ENCODE results near the gene TMPRSS3. TPM values are rescaled to one million over a fixed set of nuclear protein-coding genes. Genes with fewer than 3 reads are reported as not detected.

Gene TMPRSS3
- polyA plus RNA-seq, 1 of the 3 experiments (the other 2 are of a cell fraction): not detected

DNA sequence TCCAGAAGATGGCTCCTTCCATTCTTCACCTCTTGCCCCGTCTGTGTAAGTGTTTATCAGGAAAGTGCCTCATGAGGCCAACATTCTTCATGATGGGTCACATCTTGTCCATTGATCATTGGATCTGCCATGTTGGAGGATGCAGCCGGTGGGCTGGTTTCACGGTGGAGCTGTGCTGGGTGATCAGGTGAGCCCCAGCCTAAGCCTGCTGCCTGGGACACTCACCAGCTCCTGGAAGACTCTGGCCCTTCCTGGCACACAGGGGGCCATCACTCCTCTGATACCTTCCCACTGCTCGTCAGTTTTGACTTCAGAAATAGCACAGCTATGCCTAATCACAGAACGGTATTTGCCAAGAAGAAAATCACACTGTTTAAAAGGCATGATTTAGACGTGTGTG, 46.1 kb upstream of the TMPRSS3 start:
- H3K4me1 ChIP-seq (ENCODE audit: control insufficient read depth in 1 of 2, insufficient read depth in 2 of 2, low read depth in 1 of 2, low read length in 1 of 2): no peaks in the 10 kb centered on the region; a peak in 1 of 4 replicates
- H3K79me2 ChIP-seq (ENCODE audit: insufficient read depth): no peaks in the 10 kb centered on the region
- H3K9me2 ChIP-seq: no peaks in the 10 kb centered on the region
- H3K9me3 ChIP-seq: no peaks in the 10 kb centered on the region
- H3K27me3 ChIP-seq (ENCODE audit: insufficient read depth): no peaks in the 10 kb centered on the region
- no peak overlapping the region for H2AFZ ChIP-seq (ENCODE audit: low read depth)
- no peak overlapping the region for H3K4me3 ChIP-seq (ENCODE audit: low read depth in 2 of 2, low read length in 1 of 2)
- no peaks in the 10 kb centered on the region for H3K36me3 ChIP-seq (replicated peaks in 1 of 2; ENCODE audit: control insufficient read depth in 1 of 2, insufficient read depth in 2 of 2, low read length in 1 of 2)
- POLR2A ChIA-PET: no interaction called here
- H3K27ac ChIP-seq (ENCODE audit: low read depth in 2 of 2, low read length in 1 of 2): no peak overlapping the region
- 17% methylated on average over 4 of the region's 6 CpGs for WGBS (ENCODE audit: low lambda C conversion rate)
- CTCF ChIA-PET: interaction anchor here (1.2 to 1.8 kb wide), 2 partner anchors 132 to 324 kb away, joined by 3 to 5 read pairs; no protein-coding TSS in a partner anchor
- TF ChIP-seq ELF1 (IDR thresholded peaks at IDR 0.05): no peak
- no peak for TF ChIP-seq NFIC (IDR thresholded peaks at IDR 0.05; ENCODE audit: borderline replicate concordance)
- TF ChIP-seq NRF1 (IDR thresholded peaks at IDR 0.05; ENCODE audit: low read depth, low read length): no peak
- no peak for TF ChIP-seq JUND (IDR thresholded peaks at IDR 0.05)
- TF ChIP-seq TCF12 (IDR thresholded peaks at IDR 0.05): no peak
- TF ChIP-seq RAD21 (IDR thresholded peaks at IDR 0.05; ENCODE audit: low read length): no peak
- no peak for TF ChIP-seq MEF2A (IDR thresholded peaks at IDR 0.05; ENCODE audit: borderline replicate concordance, low read depth)
- no peak for TF ChIP-seq EP300 (IDR thresholded peaks at IDR 0.05; ENCODE audit: borderline replicate concordance in 1 of 2, low read depth in 1 of 2, low read length in 1 of 2)
- TF ChIP-seq YY1 (IDR thresholded peaks at IDR 0.05; ENCODE audit: low read depth): no peak
- TF ChIP-seq GATA2 (CRISPR knock-in tag; IDR thresholded peaks at IDR 0.05): no peak
- TF ChIP-seq TEAD4 (IDR thresholded peaks at IDR 0.05; ENCODE audit: borderline replicate concordance, insufficient read depth): no peak
- TF ChIP-seq, protein P1, sequence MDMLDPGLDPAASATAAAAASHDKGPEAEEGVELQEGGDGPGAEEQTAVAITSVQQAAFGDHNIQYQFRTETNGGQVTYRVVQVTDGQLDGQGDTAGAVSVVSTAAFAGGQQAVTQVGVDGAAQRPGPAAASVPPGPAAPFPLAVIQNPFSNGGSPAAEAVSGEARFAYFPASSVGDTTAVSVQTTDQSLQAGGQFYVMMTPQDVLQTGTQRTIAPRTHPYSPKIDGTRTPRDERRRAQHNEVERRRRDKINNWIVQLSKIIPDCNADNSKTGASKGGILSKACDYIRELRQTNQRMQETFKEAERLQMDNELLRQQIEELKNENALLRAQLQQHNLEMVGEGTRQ (IDR thresholded peaks at IDR 0.05; ENCODE audit: borderline replicate concordance, low read depth, low read length): no peak
- TF ChIP-seq RFX5 (IDR thresholded peaks at IDR 0.05; ENCODE audit: low read length): no peak
- TF ChIP-seq FOXJ3 (CRISPR knock-in tag; IDR thresholded peaks at IDR 0.05): no peak
- no peak for TF ChIP-seq TAF1 (IDR thresholded peaks at IDR 0.05; ENCODE audit: borderline replicate concordance, low read depth, low read length)
- TF ChIP-seq SIN3A (IDR thresholded peaks at IDR 0.05; ENCODE audit: borderline replicate concordance, low read depth, low read length): no peak
- TF ChIP-seq RXRA (IDR thresholded peaks at IDR 0.05; ENCODE audit: borderline replicate concordance, low read depth): no peak
- no peaks in the 10 kb centered on the region for H3F3A ChIP-seq (replicated peaks; ENCODE audit: insufficient read depth)
- no peak for DNase-seq
- H3K4me2 ChIP-seq: no peak overlapping the region
- no peaks in the 10 kb centered on the region for H4K20me1 ChIP-seq (ENCODE audit: insufficient read depth)
- no peak overlapping the region for H3K9ac ChIP-seq

DNA sequence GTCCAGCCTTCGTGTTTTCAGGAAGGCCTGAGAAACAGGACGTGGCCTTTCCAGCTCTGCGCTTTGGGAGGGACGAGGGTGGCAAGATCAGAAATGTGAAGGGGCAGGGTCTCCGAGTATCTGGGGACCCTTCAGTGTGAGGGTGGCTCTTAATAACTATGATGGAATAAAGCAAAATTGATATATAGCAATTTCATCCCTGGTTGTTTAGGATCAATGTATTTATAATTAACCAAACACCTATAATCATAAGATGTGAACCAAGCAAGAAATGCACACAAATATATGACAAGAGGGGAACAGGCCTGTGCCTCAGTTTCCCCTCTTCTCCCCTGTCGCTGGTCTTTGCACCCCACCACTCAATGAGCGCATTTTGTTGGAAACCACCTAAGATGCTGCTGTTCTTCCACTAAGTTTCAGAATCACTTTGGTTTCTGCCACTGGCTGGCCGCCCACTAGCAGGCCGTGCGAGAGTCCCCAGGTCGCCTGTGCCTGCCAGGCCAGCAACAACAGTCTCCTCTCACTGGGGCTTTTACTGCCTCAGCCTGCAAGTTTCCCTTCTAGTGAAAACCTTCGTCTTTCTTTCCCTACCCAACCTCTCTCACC, 44.4 kb upstream of the TMPRSS3 start:
- DNase-seq: no peak
- no peaks in the 10 kb centered on the region; a peak in 1 of 4 replicates for H3K4me1 ChIP-seq (ENCODE audit: control insufficient read depth in 1 of 2, insufficient read depth in 2 of 2, low read depth in 1 of 2, low read length in 1 of 2)
- no peaks in the 10 kb centered on the region for H4K20me1 ChIP-seq (ENCODE audit: insufficient read depth)
- H3F3A ChIP-seq (replicated peaks; ENCODE audit: insufficient read depth): no peaks in the 10 kb centered on the region
- 55% methylated on average over 12 of the region's 12 CpGs for WGBS (ENCODE audit: low lambda C conversion rate)
- no peak overlapping the region for H3K9ac ChIP-seq
- H3K4me2 ChIP-seq: no peak overlapping the region
- no peak overlapping the region for H2AFZ ChIP-seq (ENCODE audit: low read depth)
- H3K9me3 ChIP-seq: no peaks in the 10 kb centered on the region
- no peaks in the 10 kb centered on the region for H3K79me2 ChIP-seq (ENCODE audit: insufficient read depth)
- H3K36me3 ChIP-seq (replicated peaks in 1 of 2; ENCODE audit: control insufficient read depth in 1 of 2, insufficient read depth in 2 of 2, low read length in 1 of 2): no peaks in the 10 kb centered on the region
- H3K27ac ChIP-seq (ENCODE audit: low read depth in 2 of 2, low read length in 1 of 2): no peak overlapping the region
- no peak overlapping the region for H3K4me3 ChIP-seq (ENCODE audit: low read depth in 2 of 2, low read length in 1 of 2)
- ChIA-PET CTCF (no interaction called here), POLR2A (no interaction called here)
- no peaks in the 10 kb centered on the region for H3K27me3 ChIP-seq (ENCODE audit: insufficient read depth)
- no peaks in the 10 kb centered on the region for H3K9me2 ChIP-seq
- TF ChIP-seq CHD2 (IDR thresholded peaks at IDR 0.05; ENCODE audit: low read length, partially characterized antibody): no peak
- no peak for TF ChIP-seq SIN3A (IDR thresholded peaks at IDR 0.05; ENCODE audit: borderline replicate concordance, low read depth, low read length)
- TF ChIP-seq, protein P2, sequence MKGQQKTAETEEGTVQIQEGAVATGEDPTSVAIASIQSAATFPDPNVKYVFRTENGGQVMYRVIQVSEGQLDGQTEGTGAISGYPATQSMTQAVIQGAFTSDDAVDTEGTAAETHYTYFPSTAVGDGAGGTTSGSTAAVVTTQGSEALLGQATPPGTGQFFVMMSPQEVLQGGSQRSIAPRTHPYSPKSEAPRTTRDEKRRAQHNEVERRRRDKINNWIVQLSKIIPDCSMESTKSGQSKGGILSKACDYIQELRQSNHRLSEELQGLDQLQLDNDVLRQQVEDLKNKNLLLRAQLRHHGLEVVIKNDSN (IDR thresholded peaks at IDR 0.05; ENCODE audit: borderline replicate concordance, low read depth): no peak
- no peak for TF ChIP-seq GABPA (IDR thresholded peaks at IDR 0.05; ENCODE audit: low read depth)
- TF ChIP-seq MEF2A (IDR thresholded peaks at IDR 0.05; ENCODE audit: borderline replicate concordance, low read depth): no peak
- TF ChIP-seq TEAD4 (IDR thresholded peaks at IDR 0.05; ENCODE audit: borderline replicate concordance, insufficient read depth): no peak
- no peak for TF ChIP-seq NRF1 (IDR thresholded peaks at IDR 0.05; ENCODE audit: low read depth, low read length)
- no peak for TF ChIP-seq RXRA (IDR thresholded peaks at IDR 0.05; ENCODE audit: borderline replicate concordance, low read depth)
- TF ChIP-seq, protein P3, sequence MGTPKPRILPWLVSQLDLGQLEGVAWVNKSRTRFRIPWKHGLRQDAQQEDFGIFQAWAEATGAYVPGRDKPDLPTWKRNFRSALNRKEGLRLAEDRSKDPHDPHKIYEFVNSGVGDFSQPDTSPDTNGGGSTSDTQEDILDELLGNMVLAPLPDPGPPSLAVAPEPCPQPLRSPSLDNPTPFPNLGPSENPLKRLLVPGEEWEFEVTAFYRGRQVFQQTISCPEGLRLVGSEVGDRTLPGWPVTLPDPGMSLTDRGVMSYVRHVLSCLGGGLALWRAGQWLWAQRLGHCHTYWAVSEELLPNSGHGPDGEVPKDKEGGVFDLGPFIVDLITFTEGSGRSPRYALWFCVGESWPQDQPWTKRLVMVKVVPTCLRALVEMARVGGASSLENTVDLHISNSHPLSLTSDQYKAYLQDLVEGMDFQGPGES (IDR thresholded peaks at IDR 0.05; ENCODE audit: low read depth, low read length): no peak
- TF ChIP-seq, protein P4, sequence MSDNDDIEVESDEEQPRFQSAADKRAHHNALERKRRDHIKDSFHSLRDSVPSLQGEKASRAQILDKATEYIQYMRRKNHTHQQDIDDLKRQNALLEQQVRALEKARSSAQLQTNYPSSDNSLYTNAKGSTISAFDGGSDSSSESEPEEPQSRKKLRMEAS (IDR thresholded peaks at IDR 0.05; ENCODE audit: low read depth): no peak
- TF ChIP-seq EP300 (IDR thresholded peaks at IDR 0.05; ENCODE audit: borderline replicate concordance in 1 of 2, low read depth in 1 of 2, low read length in 1 of 2): no peak
- no peak for TF ChIP-seq RCOR1 (IDR thresholded peaks at IDR 0.05; ENCODE audit: low read length)
- TF ChIP-seq, protein P5, sequence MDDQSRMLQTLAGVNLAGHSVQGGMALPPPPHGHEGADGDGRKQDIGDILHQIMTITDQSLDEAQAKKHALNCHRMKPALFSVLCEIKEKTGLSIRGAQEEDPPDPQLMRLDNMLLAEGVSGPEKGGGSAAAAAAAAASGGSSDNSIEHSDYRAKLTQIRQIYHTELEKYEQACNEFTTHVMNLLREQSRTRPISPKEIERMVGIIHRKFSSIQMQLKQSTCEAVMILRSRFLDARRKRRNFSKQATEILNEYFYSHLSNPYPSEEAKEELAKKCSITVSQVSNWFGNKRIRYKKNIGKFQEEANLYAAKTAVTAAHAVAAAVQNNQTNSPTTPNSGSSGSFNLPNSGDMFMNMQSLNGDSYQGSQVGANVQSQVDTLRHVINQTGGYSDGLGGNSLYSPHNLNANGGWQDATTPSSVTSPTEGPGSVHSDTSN (IDR thresholded peaks at IDR 0.05): no peak
- TF ChIP-seq NFIC (IDR thresholded peaks at IDR 0.05; ENCODE audit: borderline replicate concordance): no peak
- TF ChIP-seq TCF12 (IDR thresholded peaks at IDR 0.05): no peak
